Esophagus squamous epithelium (tissue), 4 donors: ENCODE results near the gene ALDH3A2.

Experiments used
- CTCF ChIP-seq, 6 experiments: fragments of 450-650 bp in 4 of 6; fragments of 200-600 bp in 2 of 6; sonication (generic) in 2 of 6; IDR thresholded peaks; one replicate each; pipeline ENCODE4 v1.5.1; 2016 to 2019; ENCODE audit warnings: antibody characterized with exemption in 6 of 6, mild to moderate bottlenecking in 4 of 6, moderate library complexity in 4 of 6
- POLR2A ChIP-seq, 4 donors: fragments of 450-650 bp; IDR thresholded peaks; one replicate each; pipeline ENCODE4 v1.6.1; 2017; ENCODE audit warnings: antibody characterized with exemption in 4 of 4, mild to moderate bottlenecking in 4 of 4, moderate library complexity in 3 of 4

- TF ChIP-seq CTCF (IDR thresholded peaks at IDR 0.05) (no peak), POLR2A (IDR thresholded peaks at IDR 0.05) (no peak)
These were observed 76.9 kb downstream of the ALDH3A2 start for GRCh38 chr17:19725486-19725885.
